DMS153 (cell line): Measurements from ENCODE around the gene PTPRA.
A peak's percentile ranks its signal among the peaks of the same experiment; 100 is the strongest.
"Not testable (repeated sequence)": the region's sequence is repeated elsewhere in the genome, so short reads cannot be mapped to it uniquely, and the experiment has no call there.

Experiments used
- DNase-seq: peaks from one replicate; lab custom pipeline; 2025; lab: John Stamatoyannopoulos, UW

The PTPRA gene, protein sequence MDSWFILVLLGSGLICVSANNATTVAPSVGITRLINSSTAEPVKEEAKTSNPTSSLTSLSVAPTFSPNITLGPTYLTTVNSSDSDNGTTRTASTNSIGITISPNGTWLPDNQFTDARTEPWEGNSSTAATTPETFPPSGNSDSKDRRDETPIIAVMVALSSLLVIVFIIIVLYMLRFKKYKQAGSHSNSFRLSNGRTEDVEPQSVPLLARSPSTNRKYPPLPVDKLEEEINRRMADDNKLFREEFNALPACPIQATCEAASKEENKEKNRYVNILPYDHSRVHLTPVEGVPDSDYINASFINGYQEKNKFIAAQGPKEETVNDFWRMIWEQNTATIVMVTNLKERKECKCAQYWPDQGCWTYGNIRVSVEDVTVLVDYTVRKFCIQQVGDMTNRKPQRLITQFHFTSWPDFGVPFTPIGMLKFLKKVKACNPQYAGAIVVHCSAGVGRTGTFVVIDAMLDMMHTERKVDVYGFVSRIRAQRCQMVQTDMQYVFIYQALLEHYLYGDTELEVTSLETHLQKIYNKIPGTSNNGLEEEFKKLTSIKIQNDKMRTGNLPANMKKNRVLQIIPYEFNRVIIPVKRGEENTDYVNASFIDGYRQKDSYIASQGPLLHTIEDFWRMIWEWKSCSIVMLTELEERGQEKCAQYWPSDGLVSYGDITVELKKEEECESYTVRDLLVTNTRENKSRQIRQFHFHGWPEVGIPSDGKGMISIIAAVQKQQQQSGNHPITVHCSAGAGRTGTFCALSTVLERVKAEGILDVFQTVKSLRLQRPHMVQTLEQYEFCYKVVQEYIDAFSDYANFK

DNA sequence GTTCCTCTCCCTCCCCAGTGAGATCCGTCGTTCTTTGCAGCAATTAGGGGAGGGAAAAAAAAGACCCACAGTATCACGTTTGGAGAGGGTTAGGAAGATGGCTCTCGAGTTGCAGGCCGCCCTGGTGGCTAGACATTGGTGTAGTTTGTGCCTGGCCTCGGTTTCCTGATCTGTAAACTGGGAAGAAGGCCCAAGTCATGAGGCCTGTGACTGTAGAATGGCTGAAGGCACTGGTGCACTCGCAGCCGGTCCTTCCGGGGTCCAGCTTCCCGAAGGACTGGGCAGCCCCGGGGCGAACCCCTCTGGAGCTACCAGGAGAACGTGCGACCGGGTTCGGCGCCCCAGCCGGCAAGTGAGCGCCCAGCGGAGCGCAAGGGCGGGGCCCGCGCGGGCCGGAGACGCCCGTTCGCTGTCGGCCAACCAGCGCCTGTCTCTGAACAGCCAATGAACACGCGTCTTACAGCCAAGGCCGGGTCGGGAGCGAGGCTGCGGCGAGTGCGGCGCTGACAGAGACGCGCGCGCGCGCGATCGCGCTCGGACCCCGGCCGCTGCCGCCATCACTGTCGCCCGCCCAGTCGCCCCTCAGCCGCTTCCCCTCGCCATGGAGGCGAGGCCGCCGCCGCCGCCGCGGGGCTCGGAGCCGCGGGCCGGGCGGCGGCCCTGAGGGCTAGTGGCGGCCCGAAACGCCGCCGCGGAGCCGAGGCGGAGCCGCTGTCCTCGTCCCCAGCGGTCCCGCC is at the start of gene PTPRA:
Gene PTPRA (plus strand): TSS at position 472 of the 737 bp plus-strand sequence. CDS start 90,797 bp downstream, outside the sequence.
- peak; percentile 73 for DNase-seq

DNA sequence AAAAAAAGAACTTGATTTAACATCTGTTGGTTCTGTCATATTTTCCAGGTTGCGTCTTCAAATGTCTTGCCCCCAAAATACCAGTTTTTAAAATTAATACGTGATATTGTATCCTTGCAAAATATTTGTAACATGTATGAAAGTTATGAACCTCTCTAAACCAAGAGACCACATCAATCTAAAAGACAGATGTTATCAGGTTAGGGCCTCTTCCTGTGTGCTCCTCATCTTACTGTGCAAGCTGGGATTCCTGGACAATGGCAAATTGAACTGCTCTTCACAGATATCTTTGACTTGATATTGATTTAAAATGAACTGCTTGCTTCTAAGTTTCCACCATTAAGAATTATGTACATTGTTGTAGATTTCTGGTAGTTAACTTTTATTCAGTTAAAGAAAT is 47.5 kb upstream of the PTPRA start:
- no peak for DNase-seq

DNA sequence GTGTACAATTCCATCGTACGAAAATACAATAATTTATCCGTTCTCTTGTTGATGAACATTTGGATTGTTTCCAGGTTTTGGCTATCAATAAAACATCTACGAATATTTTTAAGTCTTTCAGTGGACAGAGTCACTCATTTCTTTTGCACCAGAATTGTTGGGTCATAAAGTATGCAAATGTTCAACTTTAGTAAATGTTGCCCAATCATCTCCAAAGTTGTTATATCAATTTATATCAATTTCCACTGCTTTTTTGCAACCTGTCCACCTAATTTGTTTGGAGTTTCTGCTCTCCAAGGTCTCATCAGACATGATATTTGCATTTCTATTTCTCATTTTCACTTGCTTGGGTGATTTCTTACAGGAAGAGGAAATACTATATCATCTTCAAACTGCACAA is 46.6 kb upstream of the PTPRA start:
- no peak for DNase-seq

DNA sequence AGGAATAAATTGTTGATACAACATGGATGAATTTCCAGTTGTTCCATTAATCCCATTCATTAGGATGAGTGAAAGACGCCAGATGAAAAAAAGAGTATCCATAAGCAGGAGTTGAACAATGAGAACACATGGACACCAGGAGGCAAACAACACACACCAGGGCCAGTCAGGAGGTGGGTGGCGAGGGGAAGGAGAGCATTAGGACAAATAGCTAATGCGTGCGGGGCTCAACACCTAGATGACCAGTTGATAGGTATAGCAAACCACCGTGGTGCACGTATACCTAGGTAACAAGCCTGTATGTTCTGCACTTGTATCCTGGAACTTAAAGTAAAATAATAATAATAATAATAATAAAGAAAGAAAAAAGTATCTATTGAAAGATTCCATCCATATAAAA is 43.9 kb upstream of the PTPRA start:
- no peak for DNase-seq

DNA sequence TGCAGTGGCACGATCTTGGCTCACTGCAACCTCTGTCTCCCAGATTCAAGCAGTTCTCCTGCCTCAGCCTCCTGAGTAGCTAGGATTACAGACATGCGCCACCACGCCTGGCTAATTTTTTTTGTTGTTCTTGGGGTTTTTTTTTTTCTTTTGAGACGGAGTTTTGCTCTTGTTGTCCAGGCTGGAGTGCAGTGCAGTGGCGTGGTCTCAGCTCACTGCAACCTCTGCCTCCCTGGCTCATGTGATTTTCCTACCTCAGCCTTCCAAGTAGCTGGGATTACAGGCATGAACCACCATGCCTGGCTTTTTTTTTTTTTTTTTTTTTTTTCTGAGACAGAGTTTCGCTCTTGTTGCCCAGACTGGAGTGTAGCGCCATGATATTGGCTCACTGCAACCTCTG is 42.1 kb upstream of the PTPRA start:
- DNase-seq, result not testable (repeated sequence)

DNA sequence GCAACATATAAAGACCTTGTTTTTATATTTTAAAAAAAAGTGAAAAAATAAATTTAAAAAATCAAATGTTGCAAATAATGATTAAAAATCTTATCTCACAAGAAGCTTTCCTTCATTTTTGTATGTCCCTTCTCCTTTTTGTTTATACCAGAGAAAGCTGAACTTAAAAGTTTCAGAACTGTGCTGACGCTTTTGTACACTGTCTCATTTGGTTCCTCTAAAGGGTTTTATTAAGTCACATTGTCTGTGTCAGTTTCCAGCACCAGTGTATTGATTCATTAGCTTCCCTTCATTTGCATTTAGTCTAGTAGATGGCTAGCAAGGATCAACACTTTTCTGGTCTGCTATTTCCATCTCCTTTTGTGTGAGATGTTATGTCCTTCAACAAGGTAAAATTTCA is 39.5 kb upstream of the PTPRA start:
- no peak for DNase-seq

DNA sequence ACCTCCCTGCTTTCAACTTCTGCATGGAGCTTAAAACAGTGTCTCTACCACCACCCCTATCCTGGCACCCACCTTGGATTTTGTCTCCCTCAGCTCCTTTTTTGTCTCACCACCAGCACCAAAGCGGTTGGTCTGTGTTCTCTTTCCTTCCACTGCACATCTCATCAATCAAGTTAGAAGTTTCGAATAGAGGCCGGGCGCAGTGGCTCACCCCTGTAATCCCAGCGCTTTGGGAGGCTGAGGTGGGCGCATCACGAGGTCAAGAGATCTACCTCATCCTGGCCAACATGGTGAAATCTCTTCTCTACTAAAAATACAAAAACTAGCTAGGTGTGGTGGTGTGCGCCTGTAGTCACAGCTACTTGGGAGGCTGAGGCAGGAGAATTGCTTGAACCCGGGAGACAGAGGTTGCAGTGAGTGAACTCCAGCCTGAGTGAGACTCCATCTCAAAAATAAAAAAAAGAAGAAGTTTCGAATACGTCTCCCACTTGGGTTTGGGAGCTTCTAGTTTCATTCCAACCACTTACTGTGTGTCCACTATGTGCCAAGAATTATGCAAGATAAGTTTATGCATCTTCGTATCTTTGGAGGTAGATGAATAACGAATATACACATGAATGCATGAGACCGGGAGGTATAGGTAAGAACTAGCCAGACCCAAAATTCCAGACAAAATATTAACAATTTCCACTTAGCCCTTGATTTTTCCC is 38.7 kb upstream of the PTPRA start:
- no peak for DNase-seq

DNA sequence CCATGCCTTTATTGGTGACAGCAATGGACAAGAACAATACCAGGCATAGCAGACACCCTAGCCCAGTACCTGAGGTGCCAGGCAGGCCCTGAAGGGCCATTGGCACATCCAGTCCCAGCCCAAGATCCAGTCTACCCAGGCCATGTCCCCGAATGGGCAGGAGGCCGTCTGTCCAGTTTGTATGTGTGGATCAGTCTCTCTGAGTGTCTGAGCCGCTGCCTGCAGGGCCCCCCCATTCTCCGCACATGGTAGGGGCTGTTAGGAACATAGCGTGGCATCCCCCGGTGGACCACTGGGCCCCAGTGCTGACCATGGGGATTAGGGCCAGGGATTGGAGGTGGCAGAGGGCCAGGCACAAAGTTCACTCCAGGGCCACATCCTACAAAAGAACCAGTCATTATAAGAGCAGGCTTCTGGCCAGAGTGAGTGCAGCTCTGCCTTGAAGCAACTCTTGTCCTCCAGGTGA is 37.9 kb upstream of the PTPRA start:
- DNase-seq, result no peak

DNA sequence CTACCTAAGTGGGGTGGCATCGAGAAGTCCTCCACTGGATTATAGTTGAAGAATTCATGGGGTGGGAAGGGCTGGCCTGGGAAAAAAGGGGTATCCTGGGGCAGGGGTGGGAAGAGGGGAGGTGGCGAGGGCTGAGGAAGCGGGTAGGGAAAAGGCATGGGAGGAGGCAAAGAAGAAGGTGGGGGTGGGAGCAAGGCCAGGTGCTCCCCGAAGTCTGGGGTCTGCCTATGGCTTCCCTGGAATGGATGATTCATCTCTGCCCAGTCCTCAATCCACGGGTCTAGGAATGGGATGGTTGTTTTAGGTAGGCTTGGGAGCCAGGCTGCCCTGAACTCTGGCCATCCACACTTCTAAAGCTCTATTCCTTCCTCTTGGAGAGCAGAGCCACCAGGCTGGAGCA is 37.2 kb upstream of the PTPRA start:
- DNase-seq, result no peak

DNA sequence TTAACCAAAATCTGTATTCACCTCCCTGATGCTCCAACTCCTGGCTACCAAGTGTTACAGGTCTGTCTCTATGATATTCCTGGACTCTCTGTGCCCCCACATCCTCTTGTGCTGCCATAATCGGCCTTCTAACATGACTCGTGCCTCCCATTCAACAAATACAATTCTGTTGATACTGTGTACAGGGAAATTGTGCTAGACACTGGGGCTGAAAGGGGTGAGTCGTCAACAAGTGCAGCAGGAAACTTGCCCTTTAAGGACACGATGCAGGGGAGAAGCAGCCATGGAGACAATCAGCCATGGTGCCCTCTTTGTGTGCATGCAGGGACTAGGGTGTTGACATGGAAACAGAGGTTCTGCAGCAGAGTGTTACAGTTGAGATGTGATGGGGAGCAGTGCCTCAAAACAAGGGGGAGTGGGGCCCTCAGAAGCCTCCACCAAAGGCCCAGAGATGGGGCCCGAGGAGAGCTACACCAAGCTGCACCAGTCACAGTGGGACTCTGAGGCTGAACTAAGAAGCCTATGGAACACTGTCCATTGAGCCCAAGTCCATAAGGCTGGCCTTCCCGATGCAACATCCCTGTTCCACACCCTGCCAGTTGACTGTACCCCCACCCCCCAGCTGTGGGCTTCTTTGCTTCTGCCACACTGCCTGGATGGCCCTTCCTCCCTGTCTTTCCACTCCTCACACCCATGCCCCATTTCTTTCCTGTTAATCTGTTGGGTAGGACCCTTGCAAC is 35.9 kb upstream of the PTPRA start:
- DNase-seq, result no peak

DNA sequence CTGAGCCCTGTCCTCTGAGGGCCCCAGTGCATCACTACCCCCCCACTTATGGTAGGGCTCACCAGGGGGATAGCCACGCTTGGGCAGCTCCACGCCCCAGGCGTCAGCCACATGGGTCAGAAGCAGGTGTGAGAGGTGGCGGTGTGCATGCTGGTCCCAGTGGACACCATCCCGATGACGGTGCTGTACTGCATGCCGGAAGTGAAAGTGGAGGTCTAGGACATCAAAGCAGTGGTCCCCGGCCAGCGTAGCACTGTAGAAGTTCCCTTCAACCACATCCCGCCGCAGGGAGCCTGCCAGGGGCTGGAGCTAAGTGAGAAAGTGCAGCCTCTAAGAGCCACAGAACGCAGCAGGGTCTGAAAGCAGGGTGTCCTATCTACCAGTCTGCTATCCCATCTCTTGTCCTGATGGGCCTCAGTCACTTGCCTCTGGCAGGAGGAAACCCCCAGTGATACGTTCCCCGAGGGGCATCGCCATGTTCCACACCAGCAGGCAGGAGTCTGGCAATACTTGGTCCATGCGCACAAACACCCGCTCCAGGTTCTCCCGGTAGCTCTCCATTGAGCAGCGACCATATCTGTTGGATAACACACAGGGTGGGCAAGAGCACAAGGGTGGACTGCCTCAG is 35.0 kb upstream of the PTPRA start:
- no peak for DNase-seq

DNA sequence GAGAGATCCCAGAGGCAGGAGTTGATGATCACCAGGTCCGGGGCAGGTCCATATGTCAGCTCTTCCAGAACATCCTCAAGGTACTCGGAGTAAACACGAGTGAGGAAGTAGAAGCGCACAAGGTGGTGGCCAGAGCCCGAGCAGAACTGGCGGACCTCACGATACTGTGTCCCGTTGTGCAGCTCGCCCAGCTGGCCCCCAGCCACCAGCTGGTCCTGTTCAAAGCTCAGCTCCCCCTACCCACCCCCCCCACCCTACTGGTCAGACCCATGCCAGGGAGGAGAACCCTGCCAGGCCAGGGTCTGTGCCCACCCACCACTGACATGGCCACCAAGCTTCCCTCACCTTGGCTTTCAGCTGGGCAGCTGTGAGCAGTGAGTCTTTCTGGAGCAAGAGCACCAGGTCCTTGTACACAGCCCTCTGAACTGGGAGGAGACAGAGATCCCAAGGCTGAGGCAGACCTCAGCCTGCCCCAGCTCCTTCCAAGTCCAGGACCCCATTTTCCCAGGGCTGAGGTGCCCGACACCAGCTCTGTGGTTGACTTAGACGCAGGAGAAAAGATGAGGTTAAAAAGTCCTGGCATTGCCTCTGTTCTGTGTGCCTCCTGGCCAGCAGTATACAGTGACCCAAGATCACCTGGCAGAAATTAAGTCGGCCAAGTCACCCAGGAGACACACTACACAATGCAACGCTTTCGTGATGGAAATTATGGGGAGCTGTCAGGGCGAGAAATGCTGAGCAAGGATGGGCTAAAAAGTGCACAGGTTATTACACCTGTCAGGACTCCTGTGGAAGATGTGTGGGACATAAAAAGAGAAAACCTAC is 34.2 kb upstream of the PTPRA start:
- DNase-seq, result no peak

DNA sequence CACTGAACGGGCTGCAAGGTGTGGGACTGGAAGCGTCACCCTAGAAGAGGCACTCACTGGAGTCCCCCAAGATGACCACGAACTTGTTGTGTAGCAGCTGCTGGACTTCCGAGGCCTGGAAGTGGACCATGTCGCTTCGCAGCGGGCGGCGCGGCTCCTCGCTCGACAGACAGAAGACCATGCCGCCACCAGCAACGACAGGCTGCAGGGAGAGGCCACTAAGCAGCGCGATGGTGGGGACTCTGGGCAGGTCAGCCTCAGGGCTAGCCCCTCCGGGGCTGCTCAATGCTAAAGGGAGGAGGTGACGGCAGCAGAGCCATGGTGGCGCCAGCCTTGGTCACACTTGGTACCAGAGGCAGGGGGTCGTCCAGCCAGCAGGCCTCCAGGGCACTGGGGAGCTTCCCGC is 33.5 kb upstream of the PTPRA start:
- DNase-seq, result no peak

DNA sequence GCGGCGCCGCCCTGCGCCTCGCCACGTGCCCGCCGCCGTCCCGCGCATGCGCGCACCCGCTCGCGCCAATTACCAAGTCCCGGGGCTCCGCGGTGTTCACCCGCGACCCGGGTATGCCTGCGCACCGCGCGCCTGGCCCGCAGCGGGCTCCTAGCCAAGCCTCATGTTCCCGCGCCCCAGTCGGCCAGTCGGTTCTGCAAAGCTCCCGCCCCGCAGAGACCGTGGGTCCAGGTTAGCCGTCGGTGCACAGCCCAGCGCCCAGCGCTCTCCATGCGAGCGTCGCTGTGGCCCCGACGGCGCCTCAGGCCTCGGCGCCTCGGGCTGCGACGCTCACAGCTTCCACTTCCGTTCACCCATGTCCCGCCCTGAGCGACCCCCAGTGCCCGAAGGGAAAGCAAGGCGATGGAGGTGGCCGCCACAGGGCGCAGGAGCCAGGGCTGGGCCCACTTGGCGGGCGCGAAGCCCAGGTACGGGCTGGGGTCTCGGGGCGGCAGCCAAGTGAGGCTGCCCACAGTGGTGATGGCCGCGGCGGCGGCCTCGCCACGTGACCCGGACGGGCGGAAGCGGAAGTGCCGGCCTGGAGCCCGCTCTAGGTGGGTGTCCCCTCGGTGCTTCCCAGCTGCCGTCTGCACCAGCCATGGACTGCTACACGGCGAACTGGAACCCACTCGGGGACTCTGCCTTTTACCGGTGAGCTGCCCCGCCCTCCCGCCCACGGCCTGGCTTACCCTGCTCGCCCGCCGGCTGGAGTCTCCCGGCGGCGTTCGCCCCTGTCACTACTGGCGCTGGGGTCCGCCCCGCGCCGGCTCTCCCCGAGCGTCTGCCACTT is 32.9 kb upstream of the PTPRA start, which contains the start of the genes PCED1A and VPS16:
Gene PCED1A (minus strand): TSS at position 518 of the 829 bp plus-strand sequence. CDS start 743 bp downstream, outside the sequence.
Gene VPS16 (plus strand): TSS at position 608 of the 829 bp plus-strand sequence. CDS start 30 bp downstream, at position 638.
- peak; percentile 64 for DNase-seq

DNA sequence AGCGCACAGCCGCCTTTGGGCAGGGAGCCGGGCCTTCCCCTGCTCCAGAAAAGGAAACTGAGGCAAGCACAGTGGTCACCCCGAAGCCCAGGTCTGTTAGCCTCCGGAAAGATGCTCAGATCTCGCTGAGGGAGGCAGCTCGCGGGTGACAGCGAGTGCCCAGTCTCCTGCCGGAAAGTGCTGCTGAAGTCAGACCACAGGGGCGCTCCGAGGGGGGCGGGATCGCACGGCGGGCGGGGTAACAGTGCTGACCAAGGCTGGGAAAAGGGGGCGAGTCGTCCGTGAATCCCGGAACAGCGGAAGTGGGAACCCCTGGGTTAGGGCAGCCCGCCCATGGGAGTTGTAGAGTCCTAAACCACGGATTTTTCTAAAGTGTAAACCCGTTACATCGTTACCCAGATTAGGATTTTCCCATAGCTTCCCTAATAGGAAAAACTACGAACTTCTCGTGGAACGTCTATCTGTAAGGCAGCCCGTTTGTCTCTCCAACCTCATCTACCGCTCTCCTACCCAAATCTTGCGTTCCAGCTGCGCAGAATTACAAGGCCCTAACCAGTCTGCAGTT is 32.2 kb upstream of the PTPRA start:
- DNase-seq, result no peak

DNA sequence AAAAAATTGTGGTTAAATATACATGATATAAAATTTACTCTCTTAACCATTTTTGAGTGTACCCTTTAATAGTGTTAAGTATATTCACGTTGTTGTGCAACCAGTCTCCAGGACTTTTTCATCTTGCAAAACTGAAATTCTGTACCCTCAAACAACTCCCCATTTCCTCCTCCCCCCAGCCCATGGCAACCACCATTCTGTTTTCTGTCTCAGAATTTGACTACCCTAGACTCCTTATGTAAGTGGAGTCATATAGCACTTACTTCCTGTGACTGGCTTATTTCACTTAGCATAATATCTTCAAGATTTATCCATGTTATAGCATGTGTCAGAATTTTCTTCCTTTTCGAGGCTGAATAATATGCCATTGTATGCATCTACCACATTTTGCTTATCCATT is 27.7 kb upstream of the PTPRA start:
- DNase-seq, result no peak

DNA sequence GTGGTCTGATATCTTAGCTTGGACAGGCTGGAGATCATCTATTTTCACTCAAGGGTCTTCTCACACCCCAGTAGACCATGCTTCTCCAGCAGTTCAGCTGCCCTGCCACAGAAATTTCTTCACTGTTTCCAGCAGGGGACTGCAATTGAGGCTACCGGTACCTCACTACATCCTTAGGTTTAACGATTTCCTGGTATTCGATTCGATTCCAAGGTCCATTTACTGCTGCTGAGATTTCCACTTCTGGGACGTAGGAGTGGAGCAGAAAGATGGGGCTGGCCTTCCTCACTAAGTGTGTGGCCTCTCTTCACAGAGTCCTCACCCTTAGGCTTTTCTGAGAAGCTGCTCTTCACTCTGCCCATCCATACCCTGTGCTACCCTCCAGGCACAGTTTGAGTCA is 26.6 kb upstream of the PTPRA start:
- no peak for DNase-seq

DNA sequence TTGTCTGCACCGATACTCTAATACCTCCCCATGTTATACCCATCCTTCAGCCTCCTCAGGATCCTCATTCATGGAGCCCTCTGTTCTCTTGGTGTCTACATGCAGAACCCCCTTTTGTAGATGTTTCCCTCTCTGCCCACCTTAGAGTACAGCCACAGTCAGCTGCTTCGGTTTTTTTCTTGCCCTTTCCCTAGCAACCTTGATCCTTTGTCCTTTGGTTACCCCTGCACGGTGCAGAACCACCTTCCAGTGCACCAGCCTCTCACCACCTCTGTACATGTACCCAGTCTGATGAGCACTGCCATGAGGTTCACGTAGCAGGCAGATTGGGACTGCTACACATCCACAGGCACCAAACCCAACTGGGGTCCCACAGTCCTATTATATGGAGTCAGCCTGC is 25.5 kb upstream of the PTPRA start:
- DNase-seq, result no peak
